GM11168 (cell line): Measurements from ENCODE around the gene TOR2A.

Source experiments
- in situ Hi-C: fragments of 300-500 bp; cut with MboI; formaldehyde crosslinking; loops from one replicate; pipeline ENCODE4 v1.12.0; 2022; ENCODE audit warnings: low sequenced_read_pairs; ENCODE audit not compliant: unreplicated experiment

TOR2A gene

DNA sequence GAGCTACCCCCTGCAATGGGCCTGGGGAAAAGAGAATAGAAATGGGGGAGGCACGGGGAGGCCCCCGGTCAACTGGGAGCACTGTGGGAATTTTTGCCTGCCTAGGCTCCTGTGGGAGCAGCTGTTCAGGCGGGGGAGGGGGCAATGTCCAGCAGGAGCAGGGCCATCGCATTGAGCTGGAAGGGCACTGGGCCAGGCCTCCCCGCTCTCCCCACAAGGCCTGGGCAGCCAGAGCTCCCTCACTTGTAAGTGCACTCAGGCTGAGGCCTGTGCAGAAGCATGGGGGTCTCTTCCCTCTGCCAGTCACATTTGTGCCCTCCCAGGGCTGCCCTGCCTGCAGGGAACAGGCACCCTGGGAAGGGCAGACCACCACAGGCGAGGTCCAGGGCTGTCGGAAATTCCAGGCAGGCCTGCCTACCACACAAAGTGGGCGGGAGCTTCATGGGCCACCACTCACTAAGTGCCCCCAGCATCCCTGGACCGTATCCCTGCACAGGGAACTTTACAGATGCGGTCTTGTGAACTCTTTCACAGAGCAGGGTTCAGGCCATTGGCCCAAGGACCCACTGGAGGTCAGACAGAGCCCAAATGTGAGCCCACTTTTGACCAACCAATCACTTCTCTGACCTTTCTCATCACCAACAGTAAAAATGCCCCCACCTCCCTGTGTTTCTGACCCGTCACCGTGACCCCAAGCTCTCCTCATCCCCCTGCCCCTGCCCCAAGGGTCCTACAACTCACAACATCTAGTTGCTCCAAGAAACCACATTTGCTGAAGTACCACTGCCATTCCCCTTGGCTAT, 29.3 kb downstream of the TOR2A start:
- in situ Hi-C loops = no loop called here

DNA sequence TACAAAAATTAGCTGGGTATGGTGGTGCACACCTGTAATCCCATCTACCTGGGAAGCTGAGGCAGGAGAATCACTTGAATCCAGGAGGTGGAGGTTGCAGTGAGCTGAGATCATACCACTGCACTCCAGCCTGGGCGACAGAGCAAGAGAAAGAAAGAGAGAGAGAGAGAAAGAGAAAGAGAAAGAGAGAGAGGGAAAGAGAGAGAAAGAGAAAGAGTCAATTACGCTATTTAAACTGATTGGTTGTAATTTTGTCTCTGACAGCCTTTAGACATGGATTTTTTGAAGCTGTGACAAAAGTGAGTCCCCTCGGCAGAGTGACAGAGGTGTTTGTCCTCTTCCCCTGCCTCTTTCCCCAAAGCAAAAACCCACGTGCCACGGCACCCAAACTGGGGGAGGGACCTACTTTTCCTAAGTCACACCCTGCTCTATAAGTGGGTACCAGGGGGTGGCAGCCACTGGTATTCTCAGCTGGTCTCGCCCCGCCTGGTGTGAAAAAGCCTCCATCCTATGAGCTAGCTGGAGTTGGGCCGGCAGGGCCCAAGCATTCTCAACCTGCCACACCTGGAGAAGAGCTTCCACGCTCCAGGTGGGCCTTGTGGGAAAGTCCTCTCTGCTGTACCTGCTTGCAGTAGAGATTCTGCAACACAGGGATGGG, 31.7 kb downstream of the TOR2A start:
- in situ Hi-C loops = no loop called here

DNA sequence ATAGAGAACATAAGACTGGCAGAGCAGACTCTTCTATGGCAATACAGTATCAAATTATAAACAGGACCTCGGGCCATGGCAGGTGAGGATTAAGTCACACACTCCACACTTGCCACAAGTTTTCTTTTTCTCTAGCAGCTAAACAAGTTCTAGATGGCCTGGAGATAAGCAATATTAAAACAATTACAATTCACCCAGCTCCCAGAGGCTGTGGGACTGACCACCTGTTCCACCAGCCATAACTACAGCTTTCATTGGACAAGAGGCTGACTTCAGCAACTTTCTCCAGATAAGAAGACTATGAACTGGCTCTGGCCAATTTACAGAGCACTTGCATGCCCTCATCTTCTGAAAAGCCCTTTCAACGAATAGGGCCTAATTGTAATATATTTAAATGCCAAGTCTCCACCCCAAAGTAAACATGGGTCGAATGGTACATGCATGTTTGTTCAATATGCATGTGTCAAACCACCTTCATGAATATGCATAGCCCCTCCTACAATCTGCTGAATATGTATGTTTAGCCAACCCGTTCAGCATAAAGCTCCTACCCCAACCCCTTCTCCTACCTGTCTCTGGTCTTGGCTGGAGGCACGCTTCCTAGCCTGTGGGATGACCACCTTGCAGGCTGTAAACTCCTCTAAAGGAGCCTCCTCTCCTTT, 34.4 kb downstream of the TOR2A start:
- in situ Hi-C loops = no loop called here

DNA sequence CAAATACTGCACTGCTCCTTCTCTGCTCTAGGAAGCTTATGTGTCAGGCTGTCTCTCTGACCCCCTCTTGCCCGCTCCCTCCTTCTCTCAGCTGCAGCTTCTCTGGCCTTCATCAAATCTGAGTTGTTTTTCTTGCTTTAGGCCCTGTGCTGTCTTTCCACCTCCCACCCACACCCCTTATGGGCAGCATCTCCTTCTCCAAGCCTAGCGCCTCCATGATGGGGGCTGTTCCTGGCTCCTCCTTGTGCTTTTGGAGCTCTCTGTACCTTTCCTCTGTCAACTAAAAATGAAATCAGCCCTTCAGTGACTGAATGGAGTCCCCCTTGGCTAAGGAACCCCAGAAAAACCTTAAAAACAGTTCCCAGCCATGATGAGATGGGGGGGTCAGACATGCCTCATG, 35.0 kb downstream of the TOR2A start:
- in situ Hi-C loops = no loop called here

GRCh38 chr9:127698985-127699670, 36.0 kb downstream of the TOR2A start:
- in situ Hi-C loops = no loop called here

DNA sequence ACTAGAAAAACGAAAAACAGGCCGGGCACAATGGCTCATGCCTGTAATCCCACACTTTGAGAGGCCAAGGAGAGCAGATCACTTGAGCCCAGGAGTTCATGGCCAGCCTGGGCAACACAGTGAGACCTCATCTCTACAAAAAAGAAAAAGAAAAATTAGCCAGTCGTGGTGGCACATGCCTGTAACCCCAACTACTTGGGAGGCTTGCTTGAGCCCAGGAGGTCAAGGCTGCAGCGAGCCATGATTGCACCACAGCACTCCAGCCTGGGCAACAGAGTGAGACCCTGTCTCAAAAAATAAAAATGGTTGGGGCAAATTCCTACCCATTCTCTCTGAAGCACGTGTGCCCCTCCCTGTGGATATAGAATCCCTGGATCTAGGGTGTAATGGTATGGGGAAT, 36.7 kb downstream of the TOR2A start:
- in situ Hi-C loops = no loop called here

DNA sequence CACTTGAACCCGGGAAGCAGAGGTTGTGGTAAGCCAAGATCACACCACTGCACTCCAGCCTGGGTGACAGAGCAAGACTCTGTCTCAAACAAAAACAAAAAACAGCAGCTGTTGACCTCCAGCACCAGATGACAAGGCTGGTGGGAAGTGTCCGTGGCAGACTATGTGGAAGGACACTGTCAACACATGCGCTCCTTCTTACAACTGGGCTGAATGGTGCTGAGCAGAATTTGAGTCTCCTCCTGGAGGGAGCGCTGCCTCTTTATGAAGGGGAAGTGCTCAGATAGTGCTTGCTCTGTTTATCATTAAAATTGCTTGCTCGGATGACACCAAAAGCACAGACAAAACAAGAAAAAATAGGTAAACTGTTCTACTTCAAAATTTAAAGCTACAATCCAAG, 37.5 kb downstream of the TOR2A start:
- in situ Hi-C loops = no loop called here

- in situ Hi-C loops = no loop called here
Observed at GRCh38 chr9:127694890-127695720, 40.0 kb downstream of the TOR2A start.

DNA sequence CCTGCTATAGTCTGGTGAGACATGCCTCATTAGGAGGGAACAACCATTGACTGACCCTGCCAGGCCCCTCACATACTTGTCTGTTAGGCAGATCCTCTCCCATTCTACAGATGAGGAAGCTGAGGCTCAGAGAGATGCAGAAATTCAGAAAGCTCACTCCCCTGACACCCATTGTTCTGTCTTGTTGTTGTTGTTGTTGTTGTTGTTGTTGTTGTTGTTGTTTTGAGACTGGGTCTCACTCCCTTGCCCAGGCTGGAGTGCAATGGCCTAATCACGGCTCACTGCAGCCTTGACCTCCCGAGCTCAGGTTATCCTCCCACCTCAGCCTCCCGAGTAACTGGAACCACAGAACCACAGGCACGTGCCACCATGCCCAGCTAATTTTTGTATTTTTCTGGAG, 41.4 kb downstream of the TOR2A start:
- in situ Hi-C loops = no loop called here

DNA sequence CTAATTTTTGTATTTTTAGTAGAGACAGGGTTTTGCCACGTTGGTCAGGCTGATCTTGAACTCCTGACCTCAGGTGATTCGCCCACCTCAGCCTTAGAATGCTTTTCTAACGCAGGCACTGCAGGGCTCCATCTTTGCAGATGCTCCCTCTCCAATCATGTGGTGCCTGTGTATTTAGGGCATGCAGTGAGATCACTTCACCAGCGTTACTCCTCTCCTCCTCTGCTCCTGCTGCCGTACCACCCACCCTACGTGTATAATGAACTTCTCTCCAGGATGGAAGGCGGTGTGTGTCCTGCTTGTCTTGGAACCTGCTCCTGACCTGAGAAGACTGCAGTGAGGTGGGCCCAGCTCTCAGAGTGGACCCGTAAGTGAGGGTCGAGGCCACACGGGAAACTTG, 42.0 kb downstream of the TOR2A start:
- in situ Hi-C loops = no loop called here

GRCh38 chr9:127692071-127692470, 43.0 kb downstream of the TOR2A start:
- in situ Hi-C loops = no loop called here

GRCh38 chr9:127690735-127691134, 44.4 kb downstream of the TOR2A start:
- in situ Hi-C loops = no loop called here

DNA sequence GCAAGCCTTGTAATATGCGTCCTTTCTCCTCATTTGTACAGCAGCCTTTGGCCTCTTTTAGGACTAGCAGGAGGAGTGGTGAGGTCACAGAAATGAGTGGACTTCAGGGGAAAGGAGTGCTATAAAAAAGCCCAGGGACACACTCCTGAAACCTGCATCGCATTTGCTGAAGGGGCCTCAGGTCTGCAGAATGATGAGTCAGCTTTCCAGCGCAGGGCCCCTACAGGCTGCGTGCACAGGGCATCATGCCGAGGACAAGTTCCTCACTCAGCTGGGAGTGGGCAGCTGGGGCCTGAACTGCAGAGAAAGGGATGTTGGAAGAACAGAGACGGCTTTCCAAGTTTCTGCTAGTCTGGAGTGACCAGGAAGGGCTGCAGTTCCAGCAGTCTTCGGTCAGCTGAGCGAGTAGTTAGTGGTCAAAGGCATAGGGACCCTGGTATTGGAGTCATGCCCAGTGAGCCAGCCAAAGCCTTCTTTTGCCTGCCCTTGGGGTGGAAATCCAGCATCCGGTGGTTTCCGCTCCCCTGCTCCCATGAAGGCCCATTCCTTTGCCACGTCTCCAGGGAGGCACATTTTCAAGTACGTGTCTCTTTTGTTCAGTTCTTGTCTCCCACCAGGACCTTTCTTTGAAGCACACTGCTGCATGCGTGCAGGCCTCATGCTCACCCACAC, 45.6 kb downstream of the TOR2A start:
- in situ Hi-C loops = no loop called here

GRCh38 chr9:127686461-127687393, 48.4 kb downstream of the TOR2A start:
- in situ Hi-C loops = no loop called here

DNA sequence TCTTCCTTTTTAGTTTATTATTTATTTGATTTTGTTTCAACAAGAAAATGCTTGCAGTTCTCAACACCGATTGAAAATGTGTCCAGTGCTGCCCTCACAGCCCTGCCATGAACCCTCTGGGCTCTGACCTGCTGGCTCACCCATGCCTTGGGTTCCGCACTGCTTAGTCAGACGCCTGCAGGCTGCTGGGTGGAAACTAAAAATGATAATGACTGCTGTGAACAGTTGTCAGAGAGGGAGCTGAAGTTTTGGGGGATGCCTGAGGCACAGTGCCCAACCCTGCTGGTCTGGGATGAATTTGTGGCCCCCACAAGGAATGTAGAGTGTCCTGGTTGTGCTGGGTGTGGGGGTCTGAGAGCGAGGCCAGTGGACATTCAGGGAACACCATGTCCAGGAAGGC, 50.5 kb downstream of the TOR2A start:
- in situ Hi-C loops = no loop called here

GRCh38 chr9:127683723-127684122, 51.4 kb downstream of the TOR2A start:
- in situ Hi-C loops = no loop called here

GRCh38 chr9:127682351-127683136, 52.5 kb downstream of the TOR2A start:
- in situ Hi-C loops = no loop called here
